HCT116 (cell line): ENCODE results near the gene BAHCC1. TPM values are rescaled to one million over a fixed set of nuclear protein-coding genes. Genes with fewer than 3 reads are reported as not detected.

Source experiments
- ATAC-seq: fragments of 200-7000 bp; cut with Tn5 transposase; 2 replicates; pipeline ENCODE4 v1.9.1; 2020; ENCODE audit warnings: mild to moderate bottlenecking, moderate library complexity
- BruUV-seq: library from RNA; stranded (reverse); fragments of 400-500 nt; replicated peaks from 2 replicates; lab custom pipeline; 2021; lab: Mats Ljungman, UMichigan
- CTCF ChIA-PET: fragments of 300-600 bp; sonication (Branson Sonifier 250); formaldehyde crosslinking; loops from one replicate; lab custom pipeline; 2021; ENCODE audit warnings: antibody characterized with exemption; lab: Charles Lee
- POLR2A ChIA-PET: fragments of 300-600, 350-600 bp; sonication (Branson Sonifier 250); formaldehyde crosslinking; loops from one replicate; lab custom pipeline; 2021; ENCODE audit warnings: antibody characterized with exemption; lab: Charles Lee
- RAD21 ChIA-PET, 2 experiments: fragments of 300-600 bp; sonication (Branson Sonifier 250); formaldehyde crosslinking; loops; one replicate each; lab custom pipeline; 2023; ENCODE audit warnings: low total read pairs in 2 of 2; ENCODE audit not compliant: uncharacterized antibody in 2 of 2, unreplicated experiment in 2 of 2, low non-redundant PET in 1 of 2; lab: Charles Lee
- DNase-seq: peaks from one replicate; pipeline ENCODE4 v3.0.0-alpha.2; 2010; ENCODE audit warnings: low read depth, low spot score
- H2AFZ ChIP-seq: fragments of 200-600 bp; shearing (Covaris generic), sonication (generic); 2 replicates; pipeline ENCODE4 v1.6.1; 2017; ENCODE audit warnings: low read depth, mixed run types, mixed read lengths, antibody characterized with exemption, low read length; ENCODE audit not compliant: poor library complexity, severe bottlenecking
- H3K27ac ChIP-seq: 2 replicates; pipeline ENCODE4 v1.5.1; 2012; ENCODE audit warnings: low read depth, low read length
- H3K27me3 ChIP-seq: fragments of 200-600 bp; sonication (generic); 2 replicates; pipeline ENCODE4 v1.6.1; 2016; ENCODE audit warnings: mixed run types, low read length, mixed read lengths; ENCODE audit not compliant: insufficient read depth
- H3K36me3 ChIP-seq, 2 experiments: fragments of 200-500 bp in 1 of 2; fragments of 200-600 bp in 1 of 2; sonication (Bioruptor generic) in 1 of 2; sonication (generic) in 1 of 2; 2 replicates each; pipeline versions ENCODE4 v1.5.1 to v1.6.1; 2014 to 2016; ENCODE audit warnings: low read length in 2 of 2, inconsistent platforms in 1 of 2, mixed read lengths in 1 of 2, mixed run types in 1 of 2; ENCODE audit not compliant: insufficient read depth in 2 of 2, control insufficient read depth in 1 of 2
- H3K4me1 ChIP-seq, 2 experiments: fragments of 200-600 bp in 1 of 2; sonication (generic) in 1 of 2; 2 replicates each; pipeline versions ENCODE4 v1.5.1 to v1.6.1; 2012 to 2017; ENCODE audit warnings: low read length in 2 of 2, inconsistent platforms in 1 of 2, mild to moderate bottlenecking in 1 of 2, mixed read lengths in 1 of 2, mixed run types in 1 of 2, moderate library complexity in 1 of 2; ENCODE audit not compliant: insufficient read depth in 2 of 2, control insufficient read depth in 1 of 2
- H3K4me2 ChIP-seq: fragments of 200-600 bp; sonication (generic); 2 replicates; pipeline ENCODE4 v1.6.1; 2017; ENCODE audit warnings: mixed run types, low read length, mixed read lengths
- H3K4me3 ChIP-seq, 2 experiments: fragments of 200-600 bp in 1 of 2; sonication (generic) in 1 of 2; replicated peaks in 1 of 2; 2 replicates each; pipeline ENCODE4 v1.5.1; 2011 to 2016; ENCODE audit warnings: low read length in 2 of 2, control low read depth in 1 of 2, low read depth in 1 of 2, mild to moderate bottlenecking in 1 of 2, mixed read lengths in 1 of 2, mixed run types in 1 of 2
- H3K79me2 ChIP-seq: fragments of 200-600 bp; sonication (generic); 2 replicates; pipeline ENCODE4 v1.6.1; 2017; ENCODE audit warnings: mild to moderate bottlenecking, mixed run types, low read length, moderate library complexity, mixed read lengths; ENCODE audit not compliant: insufficient read depth
- H3K9ac ChIP-seq: fragments of 200-600 bp; sonication (generic); 2 replicates; pipeline ENCODE4 v1.6.1; 2016; ENCODE audit warnings: low read length, mixed read lengths
- H3K9me2 ChIP-seq: fragments of 200-600 bp; sonication (generic), shearing (Covaris generic); 2 replicates; pipeline ENCODE4 v1.6.1; 2017; ENCODE audit warnings: mixed run types, mild to moderate bottlenecking, moderate library complexity; ENCODE audit not compliant: insufficient read depth
- H3K9me3 ChIP-seq, 2 experiments: fragments of 200-500 bp in 1 of 2; fragments of 200-600 bp in 1 of 2; sonication (Bioruptor generic) in 1 of 2; sonication (generic) in 1 of 2; 2 replicates each; pipeline ENCODE4 v1.6.1; 2014 to 2017; ENCODE audit warnings: low read length in 2 of 2, mixed read lengths in 2 of 2, inconsistent platforms in 1 of 2, low read depth in 1 of 2, mild to moderate bottlenecking in 1 of 2, mixed run types in 1 of 2, moderate library complexity in 1 of 2; ENCODE audit not compliant: control insufficient read depth in 1 of 2, insufficient read depth in 1 of 2
- H4K20me1 ChIP-seq: fragments of 200-600 bp; sonication (generic), shearing (Covaris generic); 2 replicates; pipeline ENCODE4 v1.6.1; 2017; ENCODE audit warnings: mixed run types, mild to moderate bottlenecking, moderate library complexity; ENCODE audit not compliant: insufficient read depth
- EGR1 ChIP-seq: IDR thresholded peaks from 2 replicates; pipeline ENCODE4 v1.6.1; 2012; ENCODE audit warnings: low read depth
- ELF1 ChIP-seq: IDR thresholded peaks from 2 replicates; pipeline ENCODE4 v1.6.1; 2012; ENCODE audit warnings: low read depth, borderline replicate concordance
- EZH2 ChIP-seq: fragments of 200-600 bp; sonication (generic); IDR thresholded peaks from 2 replicates; pipeline ENCODE4 v1.6.1; 2017; ENCODE audit warnings: antibody characterized with exemption, mixed run types
- FOSL1 ChIP-seq: IDR thresholded peaks from 2 replicates; pipeline ENCODE4 v1.6.1; 2012; ENCODE audit warnings: low read depth
- JUND ChIP-seq: IDR thresholded peaks from 2 replicates; pipeline ENCODE4 v1.6.1; 2012
- POLR2AphosphoS5 ChIP-seq: IDR thresholded peaks from 2 replicates; pipeline ENCODE4 v1.6.1; 2011; ENCODE audit warnings: mild to moderate bottlenecking, low read depth, low read length, moderate library complexity
- SIN3A ChIP-seq: IDR thresholded peaks from 2 replicates; pipeline ENCODE4 v1.6.1; 2012; ENCODE audit warnings: low read depth
- TCF7L2 ChIP-seq: IDR thresholded peaks from 2 replicates; pipeline ENCODE4 v1.7.0; 2011; ENCODE audit warnings: borderline replicate concordance, inconsistent platforms; ENCODE audit not compliant: insufficient read depth, insufficient read length; ENCODE audit errors: extremely low read depth
- YY1 ChIP-seq: IDR thresholded peaks from 2 replicates; pipeline ENCODE4 v1.6.1; 2011; ENCODE audit warnings: low read length, low read depth, moderate library complexity, mild to moderate bottlenecking; ENCODE audit not compliant: insufficient replicate concordance; ENCODE audit errors: extremely low read depth
- ZFX ChIP-seq: fragments of 450-650 bp; IDR thresholded peaks from 2 replicates; pipeline ENCODE4 v1.6.1; 2017
- ZNF274 ChIP-seq: fragments of 200-500 bp; sonication (Bioruptor generic); IDR thresholded peaks from 2 replicates; pipeline ENCODE4 v1.6.1; 2014; ENCODE audit warnings: mild to moderate bottlenecking, low read depth, low read length, inconsistent platforms
- intact Hi-C: fragments of 100-400 bp; cut with micrococcal nuclease; formaldehyde crosslinking; loops from 2 replicates; pipeline ENCODE4 v1.10.0; 2022
- total RNA-seq: library from RNA; stranded (reverse); gene quantifications from one replicate; pipeline ENCODE4 v1.2.1, GENCODE V29; 2021; ENCODE audit not compliant: unreplicated experiment

Gene BAHCC1
- total RNA-seq, 1 experiment from 2014 or later, result 45.2 TPM

- Histone ChIP-seq H3K4me1 (no peaks in the 10 kb centered on the region), H3K4me2 (no peak overlapping the region), H3K9me2 (no peaks in the 10 kb centered on the region), H3K27ac (no peak overlapping the region), H3K27me3 (no peaks in the 10 kb centered on the region), H3K4me3 (no peak overlapping the region), H2AFZ (no peak overlapping the region), H4K20me1 (no peaks in the 10 kb centered on the region), H3K36me3 (0 out of 4 replicates have a peak, but pooled peaks cover 0 to 2% of the 10 kb centered on the region in 2 experiments), H3K9me3 (no peaks in the 10 kb centered on the region), H3K79me2 (no peaks in the 10 kb centered on the region), H3K9ac (no peak overlapping the region)
- DNase-seq, result no peak
- POLR2A ChIA-PET, result no interaction called here
- ATAC-seq, result no peak
- no TSS peak for BruUV-seq
- RAD21 ChIA-PET, result no interaction called here
- TF ChIP-seq JUND (no peak), TCF7L2 (no peak), ZNF274 (no peak), SIN3A (no peak), YY1 (no peak), POLR2AphosphoS5 (no peak), ZFX (no peak), FOSL1 (no peak), EGR1 (no peak), EZH2 (no peak), ELF1 (no peak)
- intact Hi-C loops, result no loop called here
- CTCF ChIA-PET, result no interaction called here
Measured at GRCh38 chr17:81454473-81454872, 59.2 kb downstream of the BAHCC1 start.

- H3K9me3 ChIP-seq, result no peaks in the 10 kb centered on the region
- no peaks in the 10 kb centered on the region for H3K9me2 ChIP-seq
- intact Hi-C loops, result no loop called here
- ChIA-PET CTCF (no interaction called here), POLR2A (no interaction called here), RAD21 (no interaction called here)
- H2AFZ ChIP-seq, result no peak overlapping the region
- no peaks in the 10 kb centered on the region for H3K4me1 ChIP-seq
- no peak overlapping the region for H3K9ac ChIP-seq
- no peak overlapping the region; the same call in 1 of the 2 replicates for H3K27ac ChIP-seq
- no peak for ATAC-seq
- no TSS peak for BruUV-seq
- no peaks in the 10 kb centered on the region for H4K20me1 ChIP-seq
- H3K4me3 ChIP-seq, result no peak overlapping the region
- H3K79me2 ChIP-seq, result no peaks in the 10 kb centered on the region
- TF ChIP-seq EGR1 (no peak), ELF1 (no peak)
- H3K27me3 ChIP-seq, result no peaks in the 10 kb centered on the region
- H3K4me2 ChIP-seq, result no peak overlapping the region
- H3K36me3 ChIP-seq, result 0 out of 4 replicates have a peak, but pooled peaks cover 0 to 2% of the 10 kb centered on the region in 2 experiments
- no peak for DNase-seq
Measured at GRCh38 chr17:81455387-81455786, 60.1 kb downstream of the BAHCC1 start.
